ENCODE measurements around the gene KCNIP3.

- TF ChIP-seq SETDB1 (IDR thresholded peaks at IDR 0.05; ENCODE audit: insufficient read length, low read length) (no peak), ZNF138 (tag by site-specific recombination; IDR thresholded peaks at IDR 0.05; ENCODE audit: borderline replicate concordance) (no peak), CTCF (tag by site-specific recombination; IDR thresholded peaks at IDR 0.05) (no peak), ZNF148 (tag by site-specific recombination; IDR thresholded peaks at IDR 0.05; ENCODE audit: borderline replicate concordance) (no peak)
Measured at GRCh38 chr2:95333056-95333455, 35.9 kb downstream of the KCNIP3 start.
